PFSK-1 (cell line): ENCODE data around the gene IKZF2.

Experiments used
- FOXP2 ChIP-seq: optimal IDR thresholded peaks from 2 replicates; pipeline ENCODE3; 2011; ENCODE audit warnings: borderline replicate concordance, control low read depth, inconsistent platforms; ENCODE audit not compliant: insufficient read depth; ENCODE audit errors: extremely low read length, extremely low read depth
- POLR2AphosphoS5 ChIP-seq: IDR thresholded peaks from 2 replicates; pipeline ENCODE4 v1.6.1; 2012; ENCODE audit warnings: low read depth, mild to moderate bottlenecking, control low read depth, low read length, moderate library complexity
- SIN3A ChIP-seq: IDR thresholded peaks from 2 replicates; pipeline ENCODE4 v1.6.1; 2012; ENCODE audit warnings: mild to moderate bottlenecking, low read length, moderate library complexity, borderline replicate concordance; ENCODE audit not compliant: insufficient read depth
- TAF1 ChIP-seq: IDR thresholded peaks from 2 replicates; pipeline ENCODE4 v1.6.1; 2012; ENCODE audit warnings: low read length, control low read depth, borderline replicate concordance; ENCODE audit not compliant: insufficient read depth
- TF ChIP-seq, protein P1 (sequence below), 2 experiments: IDR thresholded peaks; 2 replicates each; pipeline versions ENCODE4 v1.6.1 to v1.8.0; 2011 to 2012; ENCODE audit warnings: low read depth in 2 of 2, low read length in 2 of 2, control low read depth in 1 of 2, inconsistent platforms in 1 of 2, mild to moderate bottlenecking in 1 of 2, moderate library complexity in 1 of 2; ENCODE audit not compliant: insufficient read depth in 1 of 2

The IKZF2 gene

DNA sequence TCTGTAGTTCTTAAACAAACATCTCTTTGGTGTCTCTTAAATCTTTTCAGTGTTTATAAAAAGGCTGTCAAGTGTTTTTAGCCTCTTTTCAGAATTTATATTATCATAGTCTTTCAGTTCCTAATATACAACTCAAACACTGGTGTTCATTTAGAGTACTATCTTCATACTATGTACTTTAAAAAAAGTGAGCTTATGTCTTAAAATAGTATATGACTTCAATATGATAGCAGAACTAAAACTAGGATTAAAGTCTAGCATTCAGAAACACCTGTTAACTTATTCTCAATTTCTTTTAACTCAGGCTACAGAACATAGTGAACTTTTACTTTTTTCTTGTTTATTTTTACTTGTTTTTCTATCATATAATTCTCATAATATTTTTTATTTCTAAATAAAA is 14.7 kb upstream of the IKZF2 start:
- TF ChIP-seq TAF1, result no peak
- TF ChIP-seq, protein P1, sequence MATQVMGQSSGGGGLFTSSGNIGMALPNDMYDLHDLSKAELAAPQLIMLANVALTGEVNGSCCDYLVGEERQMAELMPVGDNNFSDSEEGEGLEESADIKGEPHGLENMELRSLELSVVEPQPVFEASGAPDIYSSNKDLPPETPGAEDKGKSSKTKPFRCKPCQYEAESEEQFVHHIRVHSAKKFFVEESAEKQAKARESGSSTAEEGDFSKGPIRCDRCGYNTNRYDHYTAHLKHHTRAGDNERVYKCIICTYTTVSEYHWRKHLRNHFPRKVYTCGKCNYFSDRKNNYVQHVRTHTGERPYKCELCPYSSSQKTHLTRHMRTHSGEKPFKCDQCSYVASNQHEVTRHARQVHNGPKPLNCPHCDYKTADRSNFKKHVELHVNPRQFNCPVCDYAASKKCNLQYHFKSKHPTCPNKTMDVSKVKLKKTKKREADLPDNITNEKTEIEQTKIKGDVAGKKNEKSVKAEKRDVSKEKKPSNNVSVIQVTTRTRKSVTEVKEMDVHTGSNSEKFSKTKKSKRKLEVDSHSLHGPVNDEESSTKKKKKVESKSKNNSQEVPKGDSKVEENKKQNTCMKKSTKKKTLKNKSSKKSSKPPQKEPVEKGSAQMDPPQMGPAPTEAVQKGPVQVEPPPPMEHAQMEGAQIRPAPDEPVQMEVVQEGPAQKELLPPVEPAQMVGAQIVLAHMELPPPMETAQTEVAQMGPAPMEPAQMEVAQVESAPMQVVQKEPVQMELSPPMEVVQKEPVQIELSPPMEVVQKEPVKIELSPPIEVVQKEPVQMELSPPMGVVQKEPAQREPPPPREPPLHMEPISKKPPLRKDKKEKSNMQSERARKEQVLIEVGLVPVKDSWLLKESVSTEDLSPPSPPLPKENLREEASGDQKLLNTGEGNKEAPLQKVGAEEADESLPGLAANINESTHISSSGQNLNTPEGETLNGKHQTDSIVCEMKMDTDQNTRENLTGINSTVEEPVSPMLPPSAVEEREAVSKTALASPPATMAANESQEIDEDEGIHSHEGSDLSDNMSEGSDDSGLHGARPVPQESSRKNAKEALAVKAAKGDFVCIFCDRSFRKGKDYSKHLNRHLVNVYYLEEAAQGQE (IDR thresholded peaks at IDR 0.05; ENCODE audit: insufficient read depth in 1 of 2, low read depth in 2 of 2, low read length in 2 of 2), result no peak
- no peak for TF ChIP-seq POLR2AphosphoS5
- TF ChIP-seq FOXP2, result no peak
- TF ChIP-seq SIN3A, result no peak

DNA sequence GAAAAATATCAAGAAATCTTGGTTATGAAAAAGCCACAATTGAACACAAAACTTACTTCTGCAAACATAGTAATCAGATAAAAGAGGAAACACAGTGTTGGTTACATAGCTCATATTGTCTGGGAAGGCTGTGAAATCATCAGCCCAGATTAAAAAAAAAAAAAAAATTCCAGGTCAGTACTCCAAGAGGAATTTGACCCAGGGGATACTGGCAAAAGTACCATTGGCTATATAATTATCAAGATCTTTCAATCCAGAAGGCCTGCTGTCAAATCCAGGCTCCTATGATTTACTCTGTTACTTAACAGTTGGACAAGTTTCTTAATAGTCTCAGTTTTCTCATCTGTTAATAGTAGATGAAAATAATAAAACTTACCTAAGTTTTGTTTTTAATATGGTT is 12.9 kb upstream of the IKZF2 start:
- TF ChIP-seq TAF1 (no peak), SIN3A (no peak), FOXP2 (no peak), POLR2AphosphoS5 (no peak)
- TF ChIP-seq, protein P1 (IDR thresholded peaks at IDR 0.05; ENCODE audit: insufficient read depth in 1 of 2, low read depth in 2 of 2, low read length in 2 of 2), result no peak

DNA sequence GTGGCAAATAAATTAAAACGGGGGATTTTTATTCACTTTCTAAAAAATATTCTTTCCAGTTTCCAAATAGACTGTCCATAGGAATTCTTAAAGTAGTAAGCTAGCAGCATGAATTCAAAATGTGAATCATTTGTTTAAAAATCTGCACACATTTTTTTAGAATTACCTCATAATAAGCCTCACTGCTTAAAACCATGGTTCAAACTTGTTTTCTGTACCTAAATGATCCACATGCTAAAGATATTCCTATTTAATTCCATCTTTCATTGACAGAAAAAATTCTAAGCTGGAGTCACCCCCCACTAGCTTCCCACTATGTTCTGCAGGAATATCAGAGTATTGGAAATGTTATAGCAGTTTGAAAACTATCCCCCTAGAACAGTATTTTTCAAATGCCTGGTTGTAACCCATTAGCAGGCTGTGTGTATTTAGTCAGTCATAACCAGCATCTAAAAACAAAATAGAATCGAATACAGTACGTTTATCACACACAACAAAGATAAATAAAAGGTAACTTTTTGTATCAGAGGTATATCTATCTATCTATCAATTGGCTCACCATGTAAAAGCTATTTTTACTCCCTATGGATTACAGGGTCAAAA is 11.2 kb upstream of the IKZF2 start:
- no peak for TF ChIP-seq POLR2AphosphoS5
- no peak for TF ChIP-seq TAF1
- no peak for TF ChIP-seq FOXP2
- TF ChIP-seq SIN3A, result no peak
- TF ChIP-seq, protein P1 (IDR thresholded peaks at IDR 0.05; ENCODE audit: insufficient read depth in 1 of 2, low read depth in 2 of 2, low read length in 2 of 2), result no peak

DNA sequence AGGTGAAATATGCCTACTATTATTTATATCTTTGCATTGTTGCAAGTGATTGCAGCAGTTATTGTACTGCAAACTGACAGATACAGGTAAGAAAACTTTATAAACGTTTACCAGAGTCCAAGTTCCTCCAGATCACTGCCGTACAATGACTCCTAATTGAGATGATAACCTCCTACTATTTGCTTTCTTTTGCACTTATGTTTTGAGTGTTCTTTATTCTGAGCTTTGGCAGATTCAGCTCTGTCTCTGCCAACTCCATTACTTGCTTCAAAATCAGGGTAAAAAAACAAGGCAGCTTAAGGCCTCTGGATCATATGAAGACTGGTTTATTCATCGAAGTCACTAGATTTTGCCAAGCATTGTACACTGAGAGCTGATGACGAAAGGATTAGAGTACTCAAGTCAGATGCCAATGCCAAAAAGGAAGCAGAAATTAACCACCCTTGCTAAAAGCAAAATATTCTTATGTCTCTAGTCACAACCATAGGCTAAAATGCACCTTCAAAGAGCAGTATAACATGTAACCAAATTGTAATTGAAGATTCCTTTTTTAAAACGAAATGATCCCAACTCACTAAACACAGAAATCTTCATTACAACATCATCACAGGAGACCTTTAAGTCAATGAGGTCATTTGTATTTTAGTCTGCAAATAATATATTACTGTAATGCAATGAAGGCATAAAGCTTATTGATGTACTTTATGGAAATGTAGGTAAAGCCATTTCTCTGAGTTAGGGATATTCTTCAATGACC is 10.5 kb upstream of the IKZF2 start:
- no peak for TF ChIP-seq SIN3A
- TF ChIP-seq FOXP2, result no peak
- TF ChIP-seq TAF1, result no peak
- no peak for TF ChIP-seq POLR2AphosphoS5
- TF ChIP-seq, protein P1 (IDR thresholded peaks at IDR 0.05; ENCODE audit: insufficient read depth in 1 of 2, low read depth in 2 of 2, low read length in 2 of 2), result no peak

DNA sequence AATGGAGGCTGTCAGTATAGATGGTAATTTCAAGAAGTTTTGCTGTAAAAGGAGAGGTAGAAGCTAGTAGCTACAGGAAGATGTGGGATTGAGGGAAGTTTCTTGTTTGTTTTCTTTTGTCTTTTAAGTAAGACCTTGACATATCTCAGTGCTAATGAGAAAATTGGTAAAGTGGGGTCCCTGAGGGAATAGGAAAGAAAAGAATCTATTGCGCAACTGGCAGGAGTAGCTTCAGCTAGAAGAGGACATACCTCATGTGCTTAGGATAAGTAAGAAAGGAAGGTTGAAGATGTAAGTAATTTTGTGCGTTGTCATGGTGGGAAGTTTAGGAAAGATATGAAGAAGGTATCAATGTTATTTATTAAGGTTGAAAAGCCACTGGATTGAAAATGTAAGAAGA is 8.4 kb upstream of the IKZF2 start:
- no peak for TF ChIP-seq TAF1
